Prostate gland (tissue), 2 donors: ENCODE results near the gene HYLS1.

ENCODE experiments used
- POLR2A ChIP-seq: fragments of 450-650 bp; IDR thresholded peaks from one replicate; pipeline ENCODE4 v1.6.1; 2016; ENCODE audit warnings: antibody characterized with exemption, mild to moderate bottlenecking
- TF ChIP-seq, protein P1 (sequence below), 4 experiments: fragments of 200-600 bp in 2 of 4; fragments of 450-650 bp in 2 of 4; sonication (generic) in 2 of 4; IDR thresholded peaks; 1 replicate in 3 of 4; 2 replicates in 1 of 4; pipeline ENCODE4 v1.5.1; 2016 to 2019; ENCODE audit warnings: antibody characterized with exemption in 4 of 4, mild to moderate bottlenecking in 2 of 4, moderate library complexity in 2 of 4

DNA sequence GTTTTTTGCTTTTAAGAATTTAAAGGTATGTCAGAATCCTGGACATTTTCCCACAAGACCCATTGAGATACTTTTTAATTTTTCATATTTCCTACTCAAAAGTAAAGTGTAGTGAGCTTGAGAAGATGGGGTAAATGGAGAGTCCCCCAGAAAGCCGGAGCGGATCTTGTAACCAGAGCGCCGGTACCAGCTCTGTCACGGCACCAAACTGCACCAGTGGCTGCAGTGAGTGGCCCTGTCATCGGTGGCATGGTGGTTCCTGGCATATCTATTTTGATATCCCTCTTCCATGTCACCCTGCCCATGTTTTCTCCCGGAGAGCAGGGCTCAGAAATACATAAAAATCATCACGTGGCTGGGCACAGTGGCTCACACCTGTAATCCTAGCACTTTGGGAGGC lies 36.2 kb downstream of the HYLS1 start:
- TF ChIP-seq, protein P1, sequence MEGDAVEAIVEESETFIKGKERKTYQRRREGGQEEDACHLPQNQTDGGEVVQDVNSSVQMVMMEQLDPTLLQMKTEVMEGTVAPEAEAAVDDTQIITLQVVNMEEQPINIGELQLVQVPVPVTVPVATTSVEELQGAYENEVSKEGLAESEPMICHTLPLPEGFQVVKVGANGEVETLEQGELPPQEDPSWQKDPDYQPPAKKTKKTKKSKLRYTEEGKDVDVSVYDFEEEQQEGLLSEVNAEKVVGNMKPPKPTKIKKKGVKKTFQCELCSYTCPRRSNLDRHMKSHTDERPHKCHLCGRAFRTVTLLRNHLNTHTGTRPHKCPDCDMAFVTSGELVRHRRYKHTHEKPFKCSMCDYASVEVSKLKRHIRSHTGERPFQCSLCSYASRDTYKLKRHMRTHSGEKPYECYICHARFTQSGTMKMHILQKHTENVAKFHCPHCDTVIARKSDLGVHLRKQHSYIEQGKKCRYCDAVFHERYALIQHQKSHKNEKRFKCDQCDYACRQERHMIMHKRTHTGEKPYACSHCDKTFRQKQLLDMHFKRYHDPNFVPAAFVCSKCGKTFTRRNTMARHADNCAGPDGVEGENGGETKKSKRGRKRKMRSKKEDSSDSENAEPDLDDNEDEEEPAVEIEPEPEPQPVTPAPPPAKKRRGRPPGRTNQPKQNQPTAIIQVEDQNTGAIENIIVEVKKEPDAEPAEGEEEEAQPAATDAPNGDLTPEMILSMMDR (IDR thresholded peaks at IDR 0.05) = no peak
- no peak for TF ChIP-seq POLR2A
